Measurements from ENCODE around the gene HOXD3. TPM values are rescaled to one million over a fixed set of nuclear protein-coding genes. Genes with fewer than 3 reads are reported as not detected.
A peak's percentile ranks its signal among the peaks of the same experiment; 100 is the strongest.

The HOXD3 gene
- total RNA-seq, 1 donor from 2014 or later, result 1.9 TPM

- no peak for DNase-seq
These were observed 35.7 kb upstream of the HOXD3 start for GRCh38 chr2:176121190-176122051.

GRCh38 chr2:176122052-176122682 is 34.9 kb upstream of the HOXD3 start:
- DNase-seq, result peak; percentile 68

- no peak for DNase-seq
These were observed 34.3 kb upstream of the HOXD3 start, which contains the start of gene HOXD9 for GRCh38 chr2:176122683-176123410. Gene HOXD9, plus strand, starts transcription at chr2:176122719. Its CDS starts 50 bp downstream, at chr2:176122769.

- no peak for DNase-seq
These were observed 33.5 kb upstream of the HOXD3 start for GRCh38 chr2:176123411-176124109.

- no peak for DNase-seq
These were observed 32.8 kb upstream of the HOXD3 start for GRCh38 chr2:176124110-176124946.

GRCh38 chr2:176124947-176125771 is 31.9 kb upstream of the HOXD3 start:
- no peak for DNase-seq

GRCh38 chr2:176125772-176126054 is 31.4 kb upstream of the HOXD3 start:
- no peak for DNase-seq

- peak; percentile 90 for DNase-seq
These were observed 30.0 kb upstream of the HOXD3 start for GRCh38 chr2:176126929-176127773.

- no peak for DNase-seq
These were observed 29.4 kb upstream of the HOXD3 start for GRCh38 chr2:176127774-176128072.

GRCh38 chr2:176128172-176128981 is 28.7 kb upstream of the HOXD3 start:
- DNase-seq, result peak; percentile 57

- peak; percentile 69 for DNase-seq
These were observed 27.9 kb upstream of the HOXD3 start, which contains the start of gene HOXD8 for GRCh38 chr2:176128982-176129796. Gene HOXD8, plus strand, starts transcription at chr2:176129705. Its CDS starts 662 bp downstream, at chr2:176130367.

- DNase-seq, result no peak
These were observed 27.3 kb upstream of the HOXD3 start for GRCh38 chr2:176129813-176130146.

GRCh38 chr2:176130147-176130956 is 26.8 kb upstream of the HOXD3 start:
- DNase-seq, result peak; percentile 54

GRCh38 chr2:176130957-176131847 is 25.9 kb upstream of the HOXD3 start:
- no peak for DNase-seq

GRCh38 chr2:176131848-176132158 is 25.3 kb upstream of the HOXD3 start:
- no peak for DNase-seq
